GM23338 (cell line): Measurements from ENCODE around the gene UBXN10. TPM values are rescaled to one million over a fixed set of nuclear protein-coding genes. Genes with fewer than 3 reads are reported as not detected.

Source experiments
- ATAC-seq: fragments of 200-7000 bp; cut with Tn5 transposase; 3 replicates; pipeline ENCODE4 v1.9.1; 2020
- DNase-seq: peaks from one replicate; pipeline ENCODE4 v3.0.0-alpha.2; 2015; ENCODE audit warnings: low spot score
- H2AFZ ChIP-seq: fragments of 200-600 bp; sonication (generic); 2 replicates; pipeline ENCODE4 v1.8.0; 2016; ENCODE audit warnings: antibody characterized with exemption, mild to moderate bottlenecking, moderate library complexity
- H3F3A ChIP-seq: fragments of 200-600 bp; sonication (generic); replicated peaks from 2 replicates; pipeline ENCODE4 v1.8.0; 2017; ENCODE audit warnings: antibody characterized with exemption, mixed run types, low read depth
- H3K27ac ChIP-seq: fragments of 200-600 bp; sonication (generic); 2 replicates; pipeline ENCODE4 v1.6.1; 2016; ENCODE audit warnings: low read depth
- H3K27me3 ChIP-seq: fragments of 200-600 bp; sonication (generic); 2 replicates; pipeline ENCODE4 v1.8.0; 2016; ENCODE audit warnings: mild to moderate bottlenecking, mixed run types, moderate library complexity; ENCODE audit not compliant: insufficient read depth
- H3K36me3 ChIP-seq: fragments of 200-600 bp; sonication (generic); 2 replicates; pipeline ENCODE4 v1.8.0; 2016; ENCODE audit warnings: mild to moderate bottlenecking; ENCODE audit not compliant: insufficient read depth
- H3K4me1 ChIP-seq: fragments of 200-600 bp; sonication (generic); 2 replicates; pipeline ENCODE4 v1.8.0; 2016; ENCODE audit warnings: mild to moderate bottlenecking, moderate library complexity; ENCODE audit not compliant: insufficient read depth
- H3K4me2 ChIP-seq: fragments of 200-600 bp; sonication (generic); 2 replicates; pipeline ENCODE4 v1.7.1; 2017; ENCODE audit warnings: mixed run types
- H3K4me3 ChIP-seq: fragments of 200-600 bp; sonication (generic); 2 replicates; pipeline ENCODE4 v1.6.1; 2016; ENCODE audit warnings: mixed run types
- H3K79me2 ChIP-seq: fragments of 200-600 bp; sonication (generic); replicated peaks from 2 replicates; pipeline ENCODE4 v1.8.0; 2017; ENCODE audit warnings: mild to moderate bottlenecking; ENCODE audit not compliant: insufficient read depth
- H3K9me2 ChIP-seq: fragments of 200-600 bp; sonication (generic); 2 replicates; pipeline ENCODE4 v1.8.0; 2017; ENCODE audit not compliant: insufficient read depth
- H4K20me1 ChIP-seq: fragments of 200-600 bp; sonication (generic); replicated peaks from 2 replicates; pipeline ENCODE4 v1.8.0; 2017; ENCODE audit warnings: mild to moderate bottlenecking; ENCODE audit not compliant: insufficient read depth
- H3K27ac Mint-ChIP-seq: 2 replicates; pipeline ENCODE4 v1.8.0; 2020; ENCODE audit warnings: inconsistent platforms, mild to moderate bottlenecking, moderate library complexity, mixed read lengths
- H3K27me3 Mint-ChIP-seq: 3 replicates; pipeline ENCODE4 v1.8.0; 2022; ENCODE audit warnings: low read depth, mild to moderate bottlenecking, moderate library complexity, mixed read lengths, inconsistent platforms; ENCODE audit not compliant: insufficient read depth, poor library complexity
- H3K36me3 Mint-ChIP-seq: 3 replicates; pipeline ENCODE4 v1.8.0; 2021; ENCODE audit warnings: low read depth, mild to moderate bottlenecking, inconsistent platforms, moderate library complexity, mixed read lengths
- H3K4me1 Mint-ChIP-seq: 3 replicates; pipeline ENCODE4 v1.8.0; 2020; ENCODE audit warnings: mild to moderate bottlenecking, inconsistent platforms, mixed read lengths
- H3K4me3 Mint-ChIP-seq: 3 replicates; pipeline ENCODE4 v1.8.0; 2021; ENCODE audit warnings: moderate library complexity, mild to moderate bottlenecking, inconsistent platforms, mixed read lengths
- H3K9me3 Mint-ChIP-seq: 3 replicates; pipeline ENCODE4 v1.8.0; 2020; ENCODE audit warnings: moderate library complexity, mild to moderate bottlenecking, inconsistent platforms, mixed read lengths
- CREB1 ChIP-seq: fragments of 250-450 bp; sonication (Bioruptor Pico); IDR thresholded peaks from 2 replicates; pipeline ENCODE4 v1.5.0; 2020; ENCODE audit warnings: low read depth, mild to moderate bottlenecking, moderate library complexity
- EZH2phosphoT487 ChIP-seq: fragments of 200-600 bp; sonication (generic); IDR thresholded peaks from one replicate; pipeline ENCODE4 v1.8.1; 2018; ENCODE audit warnings: antibody characterized with exemption; ENCODE audit not compliant: unreplicated experiment
- NANOG ChIP-seq: IDR thresholded peaks from 2 replicates; pipeline ENCODE4 v1.6.1; 2016; ENCODE audit warnings: antibody characterized with exemption, borderline replicate concordance
- POLR2AphosphoS5 ChIP-seq: IDR thresholded peaks from 2 replicates; pipeline ENCODE4 v1.6.1; 2016; ENCODE audit warnings: antibody characterized with exemption, low read depth
- STAT1 ChIP-seq: IDR thresholded peaks from one replicate; pipeline ENCODE4 v1.6.1; 2016; ENCODE audit warnings: antibody characterized with exemption; ENCODE audit not compliant: unreplicated experiment
- ZNF331 ChIP-seq: fragments of 250-450 bp; sonication (Bioruptor Pico); IDR thresholded peaks from 2 replicates; pipeline ENCODE4 v1.5.0; 2020; ENCODE audit warnings: low read depth, mild to moderate bottlenecking, moderate library complexity
- polyA plus RNA-seq: library from polyadenylated mRNA; unstranded; fragments of >200 nt; fragmentation: Nextera tagmentation; extraction: Ambion mirVana; gene quantifications from 2 replicates; pipeline ENCODE4 v1.2.1, GENCODE V29; 2016
- total RNA-seq: library from RNA; depleted of rRNA; stranded (reverse); fragments of >200 nt; shearing (Covaris generic); gene quantifications from 2 replicates; pipeline ENCODE4 v1.2.3, GENCODE V29; 2014
- TF ChIP-seq, protein P1 (sequence below), 2 experiments: fragments of 200-600 bp in 1 of 2; sonication (generic) in 1 of 2; conservative IDR thresholded peaks; 2 replicates each; pipeline versions ENCODE4 v1.5.1 to v1.6.1; 2016 to 2017; ENCODE audit warnings: antibody characterized with exemption in 2 of 2, low read depth in 2 of 2, mild to moderate bottlenecking in 2 of 2, moderate library complexity in 1 of 2
- TF ChIP-seq, protein P2 (sequence below): IDR thresholded peaks from 2 replicates; pipeline ENCODE4 v1.6.1; 2016; ENCODE audit warnings: antibody characterized with exemption
- TF ChIP-seq, protein P3 (sequence below): IDR thresholded peaks from one replicate; pipeline ENCODE4 v1.6.1; 2018; ENCODE audit warnings: antibody characterized with exemption; ENCODE audit not compliant: unreplicated experiment

UBXN10 gene
- total and polyA plus RNA-seq, 2 experiments from 2014 or later: 0.27 to 0.69 TPM

DNA sequence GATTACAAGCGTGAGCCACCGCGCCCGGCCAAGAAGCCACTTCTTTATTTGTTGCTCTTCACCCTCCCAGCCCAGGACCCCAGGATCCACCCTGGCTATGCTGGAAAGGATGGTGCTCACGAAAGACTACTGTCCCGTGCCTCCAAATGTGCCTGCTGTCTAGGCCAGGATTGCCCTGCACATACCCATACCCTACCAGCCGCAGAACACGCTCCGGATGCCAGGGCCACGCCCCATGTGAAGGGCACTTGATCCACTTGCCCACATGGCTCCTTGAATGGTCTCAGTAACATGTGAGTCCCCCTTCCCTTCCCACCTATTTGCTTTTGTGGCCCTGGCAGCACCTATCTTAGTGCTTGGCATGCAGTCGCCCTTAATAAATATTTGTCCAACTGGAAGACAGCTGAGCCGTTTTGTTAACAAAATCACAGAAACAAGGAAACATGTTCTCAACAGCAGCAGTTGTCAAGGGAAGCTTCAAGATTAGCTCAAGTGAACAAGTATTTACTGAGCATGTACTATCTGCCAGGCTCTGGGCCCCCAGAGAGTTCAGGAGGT, 13.8 kb upstream of the UBXN10 start (continued):
- TF ChIP-seq, protein P1, sequence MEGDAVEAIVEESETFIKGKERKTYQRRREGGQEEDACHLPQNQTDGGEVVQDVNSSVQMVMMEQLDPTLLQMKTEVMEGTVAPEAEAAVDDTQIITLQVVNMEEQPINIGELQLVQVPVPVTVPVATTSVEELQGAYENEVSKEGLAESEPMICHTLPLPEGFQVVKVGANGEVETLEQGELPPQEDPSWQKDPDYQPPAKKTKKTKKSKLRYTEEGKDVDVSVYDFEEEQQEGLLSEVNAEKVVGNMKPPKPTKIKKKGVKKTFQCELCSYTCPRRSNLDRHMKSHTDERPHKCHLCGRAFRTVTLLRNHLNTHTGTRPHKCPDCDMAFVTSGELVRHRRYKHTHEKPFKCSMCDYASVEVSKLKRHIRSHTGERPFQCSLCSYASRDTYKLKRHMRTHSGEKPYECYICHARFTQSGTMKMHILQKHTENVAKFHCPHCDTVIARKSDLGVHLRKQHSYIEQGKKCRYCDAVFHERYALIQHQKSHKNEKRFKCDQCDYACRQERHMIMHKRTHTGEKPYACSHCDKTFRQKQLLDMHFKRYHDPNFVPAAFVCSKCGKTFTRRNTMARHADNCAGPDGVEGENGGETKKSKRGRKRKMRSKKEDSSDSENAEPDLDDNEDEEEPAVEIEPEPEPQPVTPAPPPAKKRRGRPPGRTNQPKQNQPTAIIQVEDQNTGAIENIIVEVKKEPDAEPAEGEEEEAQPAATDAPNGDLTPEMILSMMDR (conservative IDR thresholded peaks at IDR 0.05; ENCODE audit: low read depth in 2 of 2): no peak
- TF ChIP-seq POLR2AphosphoS5: no peak
- no peak for TF ChIP-seq CREB1

DNA sequence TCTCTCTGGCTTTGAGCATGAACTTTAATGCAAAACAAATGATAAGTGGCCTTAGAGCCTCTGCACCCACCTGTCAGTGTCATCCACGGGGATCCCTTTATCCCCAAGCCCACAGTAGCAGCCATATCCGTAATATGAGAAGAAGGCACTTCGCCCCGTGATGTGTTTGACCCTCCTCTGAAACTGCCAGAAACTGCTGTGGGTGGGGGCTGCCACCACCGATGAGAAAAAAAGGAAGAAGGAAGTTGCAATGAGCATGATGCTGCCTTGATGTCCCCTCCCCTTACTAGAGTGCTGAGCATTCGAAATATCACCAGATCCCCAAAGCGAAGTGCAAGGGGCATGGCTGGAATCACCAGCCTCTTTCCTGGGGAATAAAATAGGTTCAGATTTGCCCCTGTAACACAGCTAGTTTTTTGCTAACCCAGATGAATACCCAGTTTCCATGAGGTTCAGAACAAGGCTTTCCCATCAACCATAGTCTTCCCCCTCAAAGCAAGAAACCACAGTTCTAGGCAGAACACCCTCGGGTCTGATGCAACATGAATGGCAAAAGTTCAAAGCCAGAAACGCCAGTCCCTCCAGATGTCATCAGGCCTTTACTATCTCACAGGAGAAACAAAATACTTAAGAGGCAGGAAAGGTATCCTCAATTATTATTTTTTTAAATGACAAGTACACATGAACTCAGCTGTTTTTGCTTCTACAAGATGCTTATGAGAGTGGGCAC, 10.8 kb upstream of the UBXN10 start:
- H3K4me2 ChIP-seq: no peak overlapping the region
- H3K27me3 ChIP-seq: no peaks in the 10 kb centered on the region
- Mint-ChIP-seq H3K36me3 (no peaks in the 10 kb centered on the region), H3K27me3 (peaks cover 3% of the 10 kb centered on the region), H3K4me1 (peaks cover 7% of the 10 kb centered on the region; the same call in 2 of the 3 replicates), H3K27ac (no peak overlapping the region), H3K4me3 (no peak overlapping the region), H3K9me3 (peaks cover 2% of the 10 kb centered on the region; the same call in 1 of the 3 replicates)
- no peak overlapping the region for H3K4me3 ChIP-seq
- H3K9me2 ChIP-seq: no peaks in the 10 kb centered on the region
- no peaks in the 10 kb centered on the region for H3F3A ChIP-seq
- H3K27ac ChIP-seq: no peak overlapping the region
- ATAC-seq (no peak), DNase-seq (no peak)
- 0 out of 2 replicates have a peak overlapping the region, but pooled peaks have one; percentile 47 for H2AFZ ChIP-seq
- no peaks in the 10 kb centered on the region for H3K79me2 ChIP-seq
- no peaks in the 10 kb centered on the region for H3K4me1 ChIP-seq
- no peaks in the 10 kb centered on the region for H4K20me1 ChIP-seq
- H3K36me3 ChIP-seq: no peaks in the 10 kb centered on the region
- TF ChIP-seq EZH2phosphoT487 (no peak), STAT1 (no peak), ZNF331 (CRISPR knock-in tag) (no peak), CREB1 (no peak), POLR2AphosphoS5 (no peak), NANOG (no peak)
- TF ChIP-seq, protein P1 (conservative IDR thresholded peaks at IDR 0.05; ENCODE audit: low read depth in 2 of 2): no peak
- TF ChIP-seq, protein P2, sequence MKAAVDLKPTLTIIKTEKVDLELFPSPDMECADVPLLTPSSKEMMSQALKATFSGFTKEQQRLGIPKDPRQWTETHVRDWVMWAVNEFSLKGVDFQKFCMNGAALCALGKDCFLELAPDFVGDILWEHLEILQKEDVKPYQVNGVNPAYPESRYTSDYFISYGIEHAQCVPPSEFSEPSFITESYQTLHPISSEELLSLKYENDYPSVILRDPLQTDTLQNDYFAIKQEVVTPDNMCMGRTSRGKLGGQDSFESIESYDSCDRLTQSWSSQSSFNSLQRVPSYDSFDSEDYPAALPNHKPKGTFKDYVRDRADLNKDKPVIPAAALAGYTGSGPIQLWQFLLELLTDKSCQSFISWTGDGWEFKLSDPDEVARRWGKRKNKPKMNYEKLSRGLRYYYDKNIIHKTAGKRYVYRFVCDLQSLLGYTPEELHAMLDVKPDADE: no peak
- TF ChIP-seq, protein P3, sequence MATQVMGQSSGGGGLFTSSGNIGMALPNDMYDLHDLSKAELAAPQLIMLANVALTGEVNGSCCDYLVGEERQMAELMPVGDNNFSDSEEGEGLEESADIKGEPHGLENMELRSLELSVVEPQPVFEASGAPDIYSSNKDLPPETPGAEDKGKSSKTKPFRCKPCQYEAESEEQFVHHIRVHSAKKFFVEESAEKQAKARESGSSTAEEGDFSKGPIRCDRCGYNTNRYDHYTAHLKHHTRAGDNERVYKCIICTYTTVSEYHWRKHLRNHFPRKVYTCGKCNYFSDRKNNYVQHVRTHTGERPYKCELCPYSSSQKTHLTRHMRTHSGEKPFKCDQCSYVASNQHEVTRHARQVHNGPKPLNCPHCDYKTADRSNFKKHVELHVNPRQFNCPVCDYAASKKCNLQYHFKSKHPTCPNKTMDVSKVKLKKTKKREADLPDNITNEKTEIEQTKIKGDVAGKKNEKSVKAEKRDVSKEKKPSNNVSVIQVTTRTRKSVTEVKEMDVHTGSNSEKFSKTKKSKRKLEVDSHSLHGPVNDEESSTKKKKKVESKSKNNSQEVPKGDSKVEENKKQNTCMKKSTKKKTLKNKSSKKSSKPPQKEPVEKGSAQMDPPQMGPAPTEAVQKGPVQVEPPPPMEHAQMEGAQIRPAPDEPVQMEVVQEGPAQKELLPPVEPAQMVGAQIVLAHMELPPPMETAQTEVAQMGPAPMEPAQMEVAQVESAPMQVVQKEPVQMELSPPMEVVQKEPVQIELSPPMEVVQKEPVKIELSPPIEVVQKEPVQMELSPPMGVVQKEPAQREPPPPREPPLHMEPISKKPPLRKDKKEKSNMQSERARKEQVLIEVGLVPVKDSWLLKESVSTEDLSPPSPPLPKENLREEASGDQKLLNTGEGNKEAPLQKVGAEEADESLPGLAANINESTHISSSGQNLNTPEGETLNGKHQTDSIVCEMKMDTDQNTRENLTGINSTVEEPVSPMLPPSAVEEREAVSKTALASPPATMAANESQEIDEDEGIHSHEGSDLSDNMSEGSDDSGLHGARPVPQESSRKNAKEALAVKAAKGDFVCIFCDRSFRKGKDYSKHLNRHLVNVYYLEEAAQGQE: no peak
